Activated naive CD8-positive, alpha-beta T cell (primary cell): ENCODE data around the gene BTBD17.
A peak's percentile ranks its signal among the peaks of the same experiment; 100 is the strongest.

ENCODE experiments used
- H3K27ac Mint-ChIP-seq: one replicate; pipeline ENCODE4 v1.8.0; 2021; ENCODE audit warnings: mixed read lengths
- H3K27me3 Mint-ChIP-seq: one replicate; pipeline ENCODE4 v1.8.0; 2021; ENCODE audit warnings: mixed read lengths
- H3K36me3 Mint-ChIP-seq: one replicate; pipeline ENCODE4 v1.8.0; 2021; ENCODE audit warnings: mixed read lengths
- H3K4me1 Mint-ChIP-seq: one replicate; pipeline ENCODE4 v1.8.0; 2021; ENCODE audit warnings: low read depth, mixed read lengths
- H3K4me3 Mint-ChIP-seq: one replicate; pipeline ENCODE4 v1.8.0; 2021; ENCODE audit warnings: mild to moderate bottlenecking, mixed read lengths
- H3K9me3 Mint-ChIP-seq: one replicate; pipeline ENCODE4 v1.8.0; 2021; ENCODE audit warnings: low read depth, mixed read lengths

Gene BTBD17

DNA sequence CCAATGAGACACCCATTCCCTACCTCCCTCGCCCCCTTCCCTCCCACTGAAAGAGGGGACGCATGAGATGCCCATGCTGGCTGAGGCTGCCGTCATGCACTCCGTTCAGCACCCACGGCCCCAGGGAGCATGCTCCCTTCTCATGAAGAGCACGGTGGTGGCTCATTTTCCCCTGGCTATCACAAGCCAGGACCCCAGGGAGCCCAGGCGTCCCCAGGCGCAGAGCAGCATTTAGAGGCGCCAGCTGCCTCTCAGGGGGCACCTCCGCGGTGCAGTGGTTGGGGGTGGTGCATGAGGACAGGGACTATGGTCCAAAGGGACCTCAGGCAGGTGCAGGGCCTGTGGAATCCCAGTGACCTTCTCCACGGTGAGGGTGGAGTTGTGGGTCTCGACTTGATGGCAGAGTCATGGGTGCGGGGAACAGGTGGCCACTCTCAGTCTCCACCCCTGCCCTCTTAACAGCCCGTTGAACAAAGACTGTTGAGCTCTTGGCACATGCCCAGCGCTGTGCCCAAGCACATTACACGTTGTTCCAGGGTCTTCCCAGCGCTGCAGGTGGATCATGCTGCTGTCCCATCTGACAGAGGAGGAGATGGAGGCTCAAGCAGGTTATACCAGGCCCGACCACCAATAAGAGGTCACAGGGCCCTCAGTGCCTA, 22.0 kb downstream of the BTBD17 start:
- H3K4me3 Mint-ChIP-seq, result no peak overlapping the region
- no peaks in the 10 kb centered on the region for H3K9me3 Mint-ChIP-seq
- H3K27ac Mint-ChIP-seq, result no peak overlapping the region
- no peaks in the 10 kb centered on the region for H3K36me3 Mint-ChIP-seq
- H3K4me1 Mint-ChIP-seq, result no peaks in the 10 kb centered on the region
- no peaks in the 10 kb centered on the region for H3K27me3 Mint-ChIP-seq

DNA sequence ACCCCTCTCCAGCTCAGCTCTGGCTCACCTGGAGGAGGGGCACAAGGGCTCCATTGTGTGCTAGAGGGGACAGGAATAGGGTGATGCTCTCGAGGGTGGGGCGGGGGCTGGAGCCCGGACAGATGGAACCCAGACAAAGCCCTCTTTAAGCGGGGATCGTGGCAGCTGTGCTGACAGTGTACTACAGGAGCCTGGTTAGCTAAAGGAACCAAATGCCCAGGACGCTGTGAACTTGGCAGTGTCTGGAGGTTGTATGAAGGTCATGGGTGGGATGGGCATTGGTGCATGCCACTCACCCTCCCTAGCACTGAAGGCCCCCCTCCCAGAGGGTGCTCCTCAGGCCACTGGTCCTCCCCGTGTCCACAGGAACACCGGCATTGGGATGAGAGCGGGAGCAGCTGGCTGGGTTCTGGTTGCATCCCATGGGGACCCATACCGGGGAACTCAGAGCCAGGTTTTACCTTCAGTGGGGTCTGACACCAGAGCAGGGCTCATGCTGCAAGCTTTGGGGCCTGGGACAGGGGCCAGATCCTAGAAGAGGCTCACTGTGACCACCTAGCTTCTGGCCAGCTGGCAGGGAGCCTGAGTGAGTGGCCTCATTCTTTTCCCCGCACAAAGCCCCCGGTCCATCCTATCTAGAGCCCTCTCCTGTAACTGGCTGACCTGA, 23.7 kb downstream of the BTBD17 start:
- no peaks in the 10 kb centered on the region for H3K4me1 Mint-ChIP-seq
- H3K27me3 Mint-ChIP-seq, result no peaks in the 10 kb centered on the region
- H3K4me3 Mint-ChIP-seq, result no peak overlapping the region
- no peaks in the 10 kb centered on the region for H3K9me3 Mint-ChIP-seq
- no peaks in the 10 kb centered on the region for H3K36me3 Mint-ChIP-seq
- H3K27ac Mint-ChIP-seq, result no peak overlapping the region

DNA sequence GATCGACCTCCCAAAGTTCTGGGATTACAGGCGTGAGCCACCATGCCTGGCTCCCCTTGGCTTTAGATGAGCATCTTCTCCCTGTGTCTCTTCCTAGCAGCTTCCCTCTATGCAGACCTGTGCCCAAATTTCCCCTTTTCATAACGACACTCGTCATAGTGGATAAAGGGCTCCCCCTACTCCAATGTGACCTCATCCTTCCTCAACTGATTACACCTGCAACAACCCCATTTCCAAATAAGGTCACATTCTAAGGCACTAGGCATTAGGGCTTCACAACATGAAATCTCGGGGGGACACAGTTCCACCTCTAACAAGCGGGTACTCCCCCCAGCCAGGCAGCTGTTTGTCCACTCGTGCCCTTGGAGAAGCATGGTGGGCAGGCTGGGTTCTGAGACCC, 25.4 kb downstream of the BTBD17 start:
- Mint-ChIP-seq H3K27me3 (no peaks in the 10 kb centered on the region), H3K4me3 (no peak overlapping the region), H3K4me1 (no peaks in the 10 kb centered on the region), H3K27ac (no peak overlapping the region), H3K9me3 (no peaks in the 10 kb centered on the region), H3K36me3 (no peaks in the 10 kb centered on the region)

DNA sequence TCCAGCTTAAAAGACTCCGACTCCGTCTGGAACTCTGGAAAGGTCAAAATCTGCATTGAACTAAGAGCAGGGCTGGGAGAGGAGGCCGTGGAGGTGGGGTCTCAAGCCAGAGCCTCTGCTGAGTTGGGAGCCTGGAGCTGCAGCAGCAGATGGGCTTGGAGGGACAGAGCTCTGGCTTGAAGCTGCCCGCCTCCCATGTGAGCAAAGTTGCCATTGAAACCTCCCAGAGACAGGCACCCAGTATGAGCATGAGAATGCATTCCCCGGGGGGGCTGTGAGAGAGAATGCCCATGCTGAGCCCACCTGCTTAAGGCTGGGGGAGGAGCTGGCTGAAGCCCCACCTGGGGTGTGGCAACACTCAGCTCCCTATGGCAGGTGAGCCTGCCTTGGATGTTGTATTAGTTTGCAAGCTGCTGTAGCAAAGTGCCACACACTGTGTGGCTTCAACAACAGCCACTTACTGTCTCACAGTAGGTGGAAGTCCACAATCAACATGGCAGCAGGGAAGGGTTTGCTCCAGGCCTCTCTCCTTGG, 26.1 kb downstream of the BTBD17 start:
- Mint-ChIP-seq H3K4me1 (no peaks in the 10 kb centered on the region), H3K9me3 (no peaks in the 10 kb centered on the region), H3K36me3 (no peaks in the 10 kb centered on the region), H3K27ac (no peak overlapping the region), H3K27me3 (no peaks in the 10 kb centered on the region), H3K4me3 (no peak overlapping the region)

DNA sequence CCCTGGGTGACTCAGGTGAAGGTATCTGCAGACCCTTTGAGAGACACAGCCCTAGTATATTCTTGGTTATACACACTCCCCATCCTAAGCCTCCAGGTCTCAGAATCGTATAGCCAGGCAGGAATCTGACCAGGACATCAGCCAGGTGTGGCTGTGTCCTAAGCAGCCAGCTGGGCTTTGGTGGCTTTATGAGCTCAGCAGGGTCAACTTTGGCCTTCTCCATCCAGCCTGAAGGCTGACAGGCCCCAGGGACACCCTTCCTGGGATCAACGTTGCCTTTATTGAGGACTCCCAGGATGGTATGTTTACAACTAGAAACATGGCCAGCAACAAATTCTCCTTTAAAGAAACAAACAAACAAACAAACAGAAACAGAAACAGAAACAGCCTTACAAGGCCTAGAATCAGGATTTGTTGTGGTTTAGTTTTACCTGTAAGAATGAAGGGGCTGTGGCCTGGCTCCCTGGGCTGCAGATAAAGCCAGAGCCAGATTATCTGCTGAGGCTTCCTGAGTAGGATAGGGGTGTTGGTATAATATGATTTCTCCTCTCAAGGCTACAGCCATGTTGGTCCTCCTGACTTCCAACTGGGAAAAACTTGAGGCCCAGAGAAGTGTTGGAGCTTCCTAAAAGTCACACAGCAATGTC, 27.2 kb downstream of the BTBD17 start:
- no peak overlapping the region for H3K27ac Mint-ChIP-seq
- no peaks in the 10 kb centered on the region for H3K4me1 Mint-ChIP-seq
- H3K4me3 Mint-ChIP-seq, result no peak overlapping the region
- no peaks in the 10 kb centered on the region for H3K27me3 Mint-ChIP-seq
- no peaks in the 10 kb centered on the region for H3K9me3 Mint-ChIP-seq
- no peaks in the 10 kb centered on the region for H3K36me3 Mint-ChIP-seq

DNA sequence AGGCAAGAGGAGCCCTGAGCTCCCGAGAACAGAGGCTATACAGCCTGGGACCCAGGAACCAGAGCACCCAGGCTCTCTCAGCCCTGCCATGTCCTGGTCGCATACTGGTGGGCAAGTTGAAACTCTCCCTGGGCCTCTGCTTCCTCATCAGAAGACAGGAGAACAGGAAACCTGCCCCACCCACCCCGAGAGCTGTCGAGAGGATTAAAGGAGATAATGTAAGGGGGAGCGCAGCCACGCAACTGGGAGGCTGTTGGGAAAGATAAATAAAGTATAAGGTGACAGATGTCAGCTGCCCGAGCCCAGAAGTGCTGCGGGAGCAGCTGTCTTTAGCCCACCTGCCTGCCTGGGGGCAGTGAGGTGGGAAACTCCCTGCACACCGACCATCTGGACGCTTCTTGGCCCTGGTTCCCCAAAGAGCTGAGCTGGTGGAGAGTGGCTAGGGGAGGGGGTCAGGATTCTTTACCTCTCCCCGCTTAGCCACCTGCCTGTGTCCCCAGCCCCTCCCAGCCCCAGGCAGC, 28.8 kb downstream of the BTBD17 start:
- Mint-ChIP-seq H3K9me3 (no peaks in the 10 kb centered on the region), H3K27ac (no peak overlapping the region), H3K36me3 (no peaks in the 10 kb centered on the region), H3K27me3 (no peaks in the 10 kb centered on the region), H3K4me3 (no peak overlapping the region), H3K4me1 (peaks cover 4% of the 10 kb centered on the region)

DNA sequence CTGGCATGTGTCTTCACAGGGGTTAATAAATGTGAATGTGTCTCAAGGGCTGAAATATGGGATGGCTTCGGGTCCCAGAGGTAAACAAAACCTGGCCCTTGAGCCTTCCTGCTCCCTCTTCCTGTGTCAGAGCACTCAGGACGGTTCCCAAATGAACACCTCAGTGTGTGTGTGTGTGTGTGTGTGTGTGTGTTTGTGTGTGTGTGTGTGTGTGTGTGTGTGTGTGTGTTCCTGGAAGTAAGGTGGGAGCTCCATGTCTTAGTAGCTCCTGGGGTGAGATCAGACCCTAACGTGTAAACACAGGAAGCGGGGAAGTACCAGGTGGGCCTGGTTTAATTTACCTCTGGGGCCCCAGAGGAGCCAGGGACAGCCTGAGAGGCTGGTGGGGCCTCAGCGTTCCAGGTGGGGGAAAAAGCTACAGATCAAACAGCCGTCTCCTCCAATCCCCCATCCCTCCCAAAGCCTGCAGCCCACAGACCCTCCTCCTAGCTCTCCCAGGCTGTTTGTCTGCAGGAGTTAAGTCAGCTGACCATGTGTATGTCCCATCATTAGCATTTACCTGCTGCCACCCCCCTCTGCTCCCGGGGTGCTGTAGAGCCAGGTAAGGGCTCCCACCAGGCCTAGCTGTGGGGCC, 29.5 kb downstream of the BTBD17 start:
- Mint-ChIP-seq H3K36me3 (no peaks in the 10 kb centered on the region), H3K9me3 (no peaks in the 10 kb centered on the region), H3K4me1 (peaks cover 4% of the 10 kb centered on the region), H3K27me3 (no peaks in the 10 kb centered on the region), H3K27ac (no peak overlapping the region), H3K4me3 (no peak overlapping the region)

DNA sequence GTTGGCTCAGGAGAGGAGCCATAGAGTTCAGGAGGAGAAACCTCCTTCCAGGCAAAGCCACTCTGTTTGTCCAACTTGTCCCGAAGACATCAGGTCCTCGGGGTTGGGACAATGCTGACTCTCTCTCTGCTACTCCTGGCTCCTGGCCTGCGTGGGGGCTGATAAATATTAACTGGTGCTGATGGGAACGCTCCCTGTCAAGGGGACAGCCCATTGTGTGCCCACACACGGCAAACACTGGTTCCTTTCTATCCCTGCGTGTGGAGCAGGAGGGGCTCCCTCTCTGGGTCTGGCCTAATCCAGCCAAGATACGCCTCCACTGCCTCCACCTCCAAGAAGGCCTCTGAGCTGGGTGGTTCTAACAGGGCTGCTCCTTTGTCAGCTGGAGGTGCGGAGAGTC, 31.2 kb downstream of the BTBD17 start:
- H3K4me1 Mint-ChIP-seq, result peaks cover 12% of the 10 kb centered on the region
- no peak overlapping the region for H3K4me3 Mint-ChIP-seq
- no peak overlapping the region for H3K27ac Mint-ChIP-seq
- H3K9me3 Mint-ChIP-seq, result no peaks in the 10 kb centered on the region
- H3K36me3 Mint-ChIP-seq, result no peaks in the 10 kb centered on the region
- H3K27me3 Mint-ChIP-seq, result peaks cover 2% of the 10 kb centered on the region

DNA sequence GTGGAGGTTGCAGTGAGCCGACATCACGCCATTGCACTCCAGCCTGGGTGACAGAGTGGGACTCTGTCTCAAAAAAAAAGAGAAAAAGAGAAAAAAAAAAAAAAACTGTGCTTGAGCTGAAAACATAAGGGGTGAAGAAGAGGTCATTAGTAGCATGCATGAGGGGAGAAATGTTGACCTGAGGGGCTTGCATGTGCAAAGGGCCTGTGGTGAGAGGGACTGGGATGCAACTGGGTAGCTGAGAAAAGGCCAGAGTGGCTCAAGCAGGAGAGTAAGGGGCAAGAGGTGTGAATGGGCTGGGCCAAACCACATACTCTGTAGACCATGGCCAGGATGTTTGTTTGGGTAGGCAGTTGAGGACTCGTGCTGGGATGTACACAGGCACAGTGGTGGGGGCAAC, 32.3 kb downstream of the BTBD17 start:
- Mint-ChIP-seq H3K27ac (no peak overlapping the region), H3K27me3 (peaks cover 2% of the 10 kb centered on the region), H3K36me3 (no peaks in the 10 kb centered on the region), H3K4me1 (peaks cover 14% of the 10 kb centered on the region), H3K4me3 (no peak overlapping the region), H3K9me3 (no peaks in the 10 kb centered on the region)

DNA sequence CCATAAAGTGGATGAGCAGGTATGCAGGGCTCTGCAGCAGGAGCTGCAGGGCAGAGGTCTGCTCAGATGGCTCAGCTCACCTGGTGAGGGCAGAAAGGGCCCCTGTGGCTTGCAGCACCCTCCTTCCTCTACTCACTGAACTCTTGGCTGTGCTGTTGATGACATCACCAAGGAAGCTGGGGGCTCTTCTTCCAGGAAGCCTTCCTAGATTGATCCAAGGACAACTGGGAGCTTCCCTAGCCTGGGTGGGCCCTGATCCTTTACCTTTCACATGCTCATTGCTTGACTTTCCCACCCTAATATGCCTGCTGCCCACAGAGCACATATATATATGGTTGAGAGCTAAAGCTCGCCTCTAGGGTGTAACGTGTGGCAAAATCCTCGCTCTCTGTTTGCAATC, 33.2 kb downstream of the BTBD17 start:
- Mint-ChIP-seq H3K4me3 (no peak overlapping the region), H3K36me3 (no peaks in the 10 kb centered on the region), H3K4me1 (peaks cover 14% of the 10 kb centered on the region), H3K27me3 (peaks cover 2% of the 10 kb centered on the region), H3K9me3 (no peaks in the 10 kb centered on the region), H3K27ac (no peak overlapping the region)

DNA sequence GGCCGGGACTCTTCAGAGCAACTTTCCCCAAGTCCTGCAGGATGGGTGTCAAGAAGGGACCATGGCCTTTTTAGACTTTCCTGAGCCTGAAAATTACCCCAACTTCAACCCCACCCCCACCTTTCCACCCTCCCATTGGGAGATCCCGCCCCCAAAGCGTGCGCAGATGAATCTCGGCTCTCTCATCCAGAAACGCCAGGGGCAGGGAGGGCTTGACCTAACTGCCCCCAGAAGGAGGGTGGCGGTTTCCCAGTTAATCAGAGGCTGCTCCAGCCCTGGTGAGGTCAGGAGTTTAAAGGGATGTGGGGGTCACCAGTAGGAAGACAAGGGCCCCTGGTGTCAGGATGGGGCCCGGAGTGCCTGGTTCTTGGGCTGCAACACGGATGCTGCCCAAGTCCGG, 35.2 kb downstream of the BTBD17 start:
- H3K27me3 Mint-ChIP-seq, result peaks cover 12% of the 10 kb centered on the region
- H3K9me3 Mint-ChIP-seq, result no peaks in the 10 kb centered on the region
- H3K27ac Mint-ChIP-seq, result no peak overlapping the region
- H3K36me3 Mint-ChIP-seq, result no peaks in the 10 kb centered on the region
- peaks cover 14% of the 10 kb centered on the region for H3K4me1 Mint-ChIP-seq
- H3K4me3 Mint-ChIP-seq, result peak overlapping the region; percentile 46

DNA sequence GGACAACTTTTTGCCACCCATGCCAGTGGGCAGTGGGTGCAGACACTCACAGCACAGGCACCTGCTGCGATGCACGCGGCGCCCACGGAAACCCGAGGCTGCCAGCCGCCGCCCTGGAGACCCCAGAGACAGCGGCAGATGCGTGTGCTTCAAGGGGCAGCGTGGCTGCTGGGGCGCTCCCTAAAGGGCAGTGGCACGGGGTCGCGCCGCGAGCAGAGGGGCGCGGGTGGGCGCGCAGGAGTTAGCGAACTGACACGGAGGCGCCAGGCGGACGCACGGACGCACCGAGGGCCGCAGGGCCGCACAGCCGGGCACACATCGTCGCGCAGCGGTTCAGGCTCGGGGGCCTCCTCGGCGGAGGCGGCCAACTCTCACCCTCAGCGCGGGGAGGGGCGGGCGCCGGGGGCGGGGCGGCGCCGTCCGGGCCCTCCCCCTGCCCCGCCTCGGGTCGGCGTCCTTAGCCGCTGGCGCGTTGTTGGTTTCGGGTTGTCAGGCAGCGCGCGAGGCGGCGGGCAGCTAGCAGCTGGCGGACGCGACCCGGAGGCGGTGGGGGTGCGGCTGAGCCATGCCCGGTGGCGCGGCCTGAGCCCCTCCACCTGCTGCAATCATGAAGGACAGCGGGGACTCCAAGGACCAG, 35.8 kb downstream of the BTBD17 start, which contains the start of gene KIF19:
Gene KIF19 (plus strand): TSS at position 484 of the 637 bp plus-strand sequence. CDS start 124 bp downstream, at position 608.
- no peaks in the 10 kb centered on the region for H3K9me3 Mint-ChIP-seq
- peak within 1 kb of the TSS; percentile 54 for H3K4me3 Mint-ChIP-seq
- no peak within 1 kb of the TSS for H3K27ac Mint-ChIP-seq
- H3K4me1 Mint-ChIP-seq, result peaks cover 14% of the 10 kb centered on the region
- peaks cover 12% of the 10 kb centered on the region for H3K27me3 Mint-ChIP-seq
- no peaks in the 10 kb centered on the region for H3K36me3 Mint-ChIP-seq

DNA sequence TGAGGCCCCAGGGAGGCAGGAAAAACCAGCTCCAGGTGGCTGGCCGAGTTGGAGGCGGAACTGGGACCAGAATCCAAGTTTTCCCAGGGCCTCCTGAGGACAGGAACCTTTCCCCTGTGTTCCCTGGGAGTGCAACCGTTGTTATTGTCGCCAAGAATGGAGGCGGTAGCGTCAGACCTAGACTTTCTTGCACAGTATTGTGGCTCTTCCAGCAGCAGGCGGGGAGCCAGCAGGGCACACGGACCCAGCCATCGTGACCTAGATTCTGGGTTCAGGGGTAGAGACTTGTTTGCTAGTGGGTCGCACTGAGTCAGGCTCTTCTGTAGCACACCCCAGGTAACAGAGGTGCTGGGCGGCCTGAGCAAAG, 36.3 kb downstream of the BTBD17 start:
- H3K4me1 Mint-ChIP-seq, result peaks cover 14% of the 10 kb centered on the region
- H3K27me3 Mint-ChIP-seq, result peaks cover 12% of the 10 kb centered on the region
- no peaks in the 10 kb centered on the region for H3K36me3 Mint-ChIP-seq
- no peaks in the 10 kb centered on the region for H3K9me3 Mint-ChIP-seq
- H3K4me3 Mint-ChIP-seq, result peak overlapping the region; percentile 54
- no peak overlapping the region for H3K27ac Mint-ChIP-seq

DNA sequence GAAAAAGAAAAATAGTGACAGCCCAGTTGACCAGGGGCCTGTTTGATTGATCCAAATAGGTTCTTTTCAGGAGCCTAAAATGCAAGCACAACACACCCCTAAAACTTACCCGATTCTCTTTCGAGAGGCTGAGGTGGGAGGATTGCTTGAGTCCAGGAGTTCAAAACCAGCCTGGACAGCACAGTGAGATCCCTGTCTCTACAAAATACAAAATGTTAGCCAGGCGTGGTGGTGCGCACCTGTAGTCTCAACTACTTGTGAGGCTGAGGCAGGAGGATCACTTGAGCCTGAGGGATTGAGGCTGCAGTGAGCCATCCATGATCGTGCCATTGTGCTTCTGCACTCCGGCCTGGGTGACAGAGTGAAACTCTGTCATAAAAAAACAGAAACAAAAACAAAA, 37.1 kb downstream of the BTBD17 start:
- H3K4me1 Mint-ChIP-seq, result peaks cover 14% of the 10 kb centered on the region
- peaks cover 12% of the 10 kb centered on the region for H3K27me3 Mint-ChIP-seq
- no peaks in the 10 kb centered on the region for H3K9me3 Mint-ChIP-seq
- H3K4me3 Mint-ChIP-seq, result peak overlapping the region; percentile 7
- no peaks in the 10 kb centered on the region for H3K36me3 Mint-ChIP-seq
- no peak overlapping the region for H3K27ac Mint-ChIP-seq
